Endodermal cell (in vitro differentiated cells): ENCODE data around the gene SPON2. TPM values are rescaled to one million over a fixed set of nuclear protein-coding genes. Genes with fewer than 3 reads are reported as not detected.

Experiments
- DNase-seq: peaks from one replicate; pipeline ENCODE4 v3.0.0-alpha.2; 2017
- H3K27ac ChIP-seq: 2 replicates; pipeline ENCODE4 v1.5.1; 2013; ENCODE audit warnings: mild to moderate bottlenecking, low read depth, low read length, moderate library complexity
- H3K27me3 ChIP-seq: 2 replicates; pipeline ENCODE4 v1.6.1; 2013; ENCODE audit warnings: mild to moderate bottlenecking, low read length, moderate library complexity; ENCODE audit not compliant: insufficient read depth, control insufficient read depth, poor library complexity, severe bottlenecking
- H3K36me3 ChIP-seq: 2 replicates; pipeline ENCODE4 v1.7.0; 2013; ENCODE audit warnings: mild to moderate bottlenecking, low read length, moderate library complexity; ENCODE audit not compliant: control insufficient read depth, insufficient read depth
- H3K4me1 ChIP-seq: one replicate; pipeline ENCODE4 v1.7.0; 2013; ENCODE audit warnings: low read length; ENCODE audit not compliant: control insufficient read depth, insufficient read depth
- H3K4me3 ChIP-seq: 2 replicates; pipeline ENCODE4 v1.5.1; 2013; ENCODE audit warnings: mild to moderate bottlenecking, low read length, moderate library complexity
- H3K9ac ChIP-seq: 2 replicates; pipeline ENCODE4 v1.6.1; 2013; ENCODE audit warnings: mild to moderate bottlenecking, low read length, moderate library complexity; ENCODE audit not compliant: poor library complexity, severe bottlenecking; ENCODE audit errors: extremely low read depth
- H3K9me3 ChIP-seq: 2 replicates; pipeline ENCODE4 v1.6.1; 2013; ENCODE audit warnings: mild to moderate bottlenecking, low read length, moderate library complexity; ENCODE audit not compliant: control insufficient read depth
- H3K27ac Mint-ChIP-seq: 2 replicates; pipeline ENCODE4 v1.8.0; 2020; ENCODE audit warnings: mixed read lengths
- H3K27me3 Mint-ChIP-seq: 2 replicates; pipeline ENCODE4 v1.8.0; 2021; ENCODE audit warnings: mild to moderate bottlenecking, mixed read lengths; ENCODE audit not compliant: insufficient read depth
- H3K36me3 Mint-ChIP-seq: 2 replicates; pipeline ENCODE4 v1.8.0; 2020; ENCODE audit warnings: low read depth, mixed read lengths
- H3K4me1 Mint-ChIP-seq: 2 replicates; pipeline ENCODE4 v1.8.0; 2020; ENCODE audit warnings: mixed read lengths
- H3K4me3 Mint-ChIP-seq: 2 replicates; pipeline ENCODE4 v1.8.0; 2020; ENCODE audit warnings: mild to moderate bottlenecking, moderate library complexity, mixed read lengths
- H3K9me3 Mint-ChIP-seq: 2 replicates; pipeline ENCODE4 v1.8.0; 2020; ENCODE audit warnings: mild to moderate bottlenecking, mixed read lengths
- CTCF ChIP-seq: fragments of 200-600 bp; sonication (generic); conservative IDR thresholded peaks from 2 replicates; pipeline ENCODE4 v1.5.0; 2021; ENCODE audit warnings: antibody characterized with exemption, mild to moderate bottlenecking
- WGBS, 2 experiments: methylation state at CpG; one replicate each; pipeline versions ENCODE4 v1.1.5 to v1.1.7; 2013; ENCODE audit warnings: missing lambda C conversion rate in 2 of 2, mixed read lengths in 1 of 2; ENCODE audit not compliant: insufficient coverage in 1 of 2, insufficient read length in 1 of 2; 5-methylcytosine and 5-hydroxymethylcytosine counted together
- total RNA-seq, 2 donors: library from RNA; stranded (reverse); fragmentation: NEBNext Ultra II Directional in 1 of 2; extraction: Animal tissue kit (Norgen Biotek cat#: 25700) in 1 of 2; gene quantifications; 2 replicates in 1 of 2; 3 replicates in 1 of 2; pipeline ENCODE4 v1.2.1, GENCODE V29; 2021

SPON2 gene
- total RNA-seq, 2 donors from 2014 or later, result 1.4 to 2.6 TPM

GRCh38 chr4:1204286-1204827, 32.0 kb upstream of the SPON2 start:
- H3K9ac ChIP-seq, result no peak overlapping the region
- H3K36me3 Mint-ChIP-seq, result peaks cover under 1% of the 10 kb centered on the region
- H3K27ac Mint-ChIP-seq, result no peak overlapping the region
- no peaks in the 10 kb centered on the region for H3K27me3 ChIP-seq
- WGBS, 2 experiments, result 92 to 95% methylated on average over 16 to 21 of the region's 21 CpGs
- H3K36me3 ChIP-seq, result no peaks in the 10 kb centered on the region
- H3K27me3 Mint-ChIP-seq, result peaks cover 2% of the 10 kb centered on the region
- no peaks in the 10 kb centered on the region for H3K9me3 ChIP-seq
- no peaks in the 10 kb centered on the region for H3K9me3 Mint-ChIP-seq
- H3K4me3 Mint-ChIP-seq, result no peak overlapping the region
- no peak for DNase-seq
- no peak overlapping the region for H3K27ac ChIP-seq
- no peak overlapping the region for H3K4me3 ChIP-seq
- H3K4me1 Mint-ChIP-seq, result no peaks in the 10 kb centered on the region
- TF ChIP-seq CTCF, result no peak
- no peaks in the 10 kb centered on the region for H3K4me1 ChIP-seq

GRCh38 chr4:1203026-1203616, 30.7 kb upstream of the SPON2 start:
- H3K4me3 Mint-ChIP-seq, result no peak overlapping the region
- no peak for TF ChIP-seq CTCF
- DNase-seq, result no peak
- H3K27ac Mint-ChIP-seq, result no peak overlapping the region
- WGBS, 2 experiments, result 90 to 93% methylated on average over 13 of the region's 13 CpGs
- H3K27ac ChIP-seq, result no peak overlapping the region
- H3K36me3 ChIP-seq, result no peaks in the 10 kb centered on the region
- H3K9ac ChIP-seq, result no peak overlapping the region
- no peaks in the 10 kb centered on the region for H3K9me3 Mint-ChIP-seq
- no peaks in the 10 kb centered on the region for H3K36me3 Mint-ChIP-seq
- H3K9me3 ChIP-seq, result no peaks in the 10 kb centered on the region
- H3K4me1 ChIP-seq, result no peaks in the 10 kb centered on the region
- H3K4me3 ChIP-seq, result no peak overlapping the region
- H3K27me3 Mint-ChIP-seq, result peaks cover 2% of the 10 kb centered on the region
- H3K4me1 Mint-ChIP-seq, result no peaks in the 10 kb centered on the region
- H3K27me3 ChIP-seq, result no peaks in the 10 kb centered on the region

GRCh38 chr4:1202526-1203011, 30.2 kb upstream of the SPON2 start:
- Mint-ChIP-seq H3K27me3 (peaks cover 2% of the 10 kb centered on the region), H3K27ac (no peak overlapping the region), H3K4me3 (no peak overlapping the region), H3K36me3 (no peaks in the 10 kb centered on the region), H3K4me1 (no peaks in the 10 kb centered on the region), H3K9me3 (no peaks in the 10 kb centered on the region)
- Histone ChIP-seq H3K9me3 (no peaks in the 10 kb centered on the region), H3K36me3 (no peaks in the 10 kb centered on the region), H3K27ac (no peak overlapping the region), H3K4me1 (no peaks in the 10 kb centered on the region), H3K27me3 (no peaks in the 10 kb centered on the region), H3K4me3 (no peak overlapping the region), H3K9ac (no peak overlapping the region)
- DNase-seq, result peak; percentile 38
- TF ChIP-seq CTCF, result no peak
- 90 to 91% methylated on average over 9 to 19 of the region's 19 CpGs for WGBS, 2 experiments
